OCI-LY3 (cell line): ENCODE data around the gene HOXA4.

Experiments
- H2AFZ ChIP-seq: fragments of 200-600, 300-600 bp; shearing (Covaris generic); 2 replicates; pipeline ENCODE4 v1.6.0; 2014; ENCODE audit warnings: antibody characterized with exemption, low read depth, low read length
- H3K27ac ChIP-seq: fragments of 200-600, 300-600 bp; sonication (generic); 2 replicates; pipeline ENCODE4 v1.5.1; 2014; ENCODE audit warnings: mild to moderate bottlenecking, low read length, moderate library complexity, mixed read lengths
- H3K27me3 ChIP-seq: fragments of 200-600, 300-600 bp; sonication (generic); 2 replicates; pipeline ENCODE4 v1.6.1; 2014; ENCODE audit warnings: low read depth, low read length, mixed read lengths
- H3K36me3 ChIP-seq: fragments of 200-600, 300-600 bp; sonication (generic); replicated peaks from 2 replicates; pipeline ENCODE3; 2014; ENCODE audit warnings: low read depth, low read length, mixed read lengths
- H3K4me1 ChIP-seq: fragments of 300-600, 200-600 bp; sonication (generic); 2 replicates; pipeline ENCODE4 v1.6.1; 2014; ENCODE audit warnings: low read length, mixed read lengths
- H3K4me2 ChIP-seq: fragments of 200-600, 300-600 bp; sonication (generic); 2 replicates; pipeline ENCODE4 v1.6.1; 2014; ENCODE audit warnings: low read length, mixed read lengths
- H3K4me3 ChIP-seq: fragments of 300-600, 200-600 bp; sonication (generic); 2 replicates; pipeline ENCODE4 v1.5.1; 2014; ENCODE audit warnings: antibody characterized with exemption, mild to moderate bottlenecking, low read length, moderate library complexity
- H3K79me2 ChIP-seq: fragments of 300-600, 200-600 bp; shearing (Covaris generic); 2 replicates; pipeline ENCODE4 v1.6.1; 2014; ENCODE audit warnings: mild to moderate bottlenecking, low read length, mixed read lengths
- H3K9ac ChIP-seq: fragments of 300-600, 200-600 bp; shearing (Covaris generic); 2 replicates; pipeline ENCODE4 v1.6.0; 2014; ENCODE audit warnings: mild to moderate bottlenecking, low read length, moderate library complexity
- H3K9me3 ChIP-seq: fragments of 200-600, 300-600 bp; shearing (Covaris generic); 2 replicates; pipeline ENCODE4 v1.6.1; 2014; ENCODE audit warnings: low read length, mixed read lengths; ENCODE audit not compliant: insufficient read depth
- H4K20me1 ChIP-seq: fragments of 200-600, 300-600 bp; sonication (generic); 2 replicates; pipeline ENCODE4 v1.6.1; 2016; ENCODE audit warnings: low read length, mixed read lengths; ENCODE audit not compliant: insufficient read depth
- EZH2phosphoT487 ChIP-seq: fragments of 200-600 bp; shearing (Covaris generic); IDR thresholded peaks from 2 replicates; pipeline ENCODE4 v1.6.1; 2018; ENCODE audit warnings: antibody characterized with exemption, mixed run types, low read depth
- TF ChIP-seq, protein P1 (sequence below): fragments of 200-600, 300-600 bp; sonication (generic); IDR thresholded peaks from 2 replicates; pipeline ENCODE4 v1.5.1; 2014; ENCODE audit warnings: antibody characterized with exemption, low read length, low read depth

The HOXA4 gene

DNA sequence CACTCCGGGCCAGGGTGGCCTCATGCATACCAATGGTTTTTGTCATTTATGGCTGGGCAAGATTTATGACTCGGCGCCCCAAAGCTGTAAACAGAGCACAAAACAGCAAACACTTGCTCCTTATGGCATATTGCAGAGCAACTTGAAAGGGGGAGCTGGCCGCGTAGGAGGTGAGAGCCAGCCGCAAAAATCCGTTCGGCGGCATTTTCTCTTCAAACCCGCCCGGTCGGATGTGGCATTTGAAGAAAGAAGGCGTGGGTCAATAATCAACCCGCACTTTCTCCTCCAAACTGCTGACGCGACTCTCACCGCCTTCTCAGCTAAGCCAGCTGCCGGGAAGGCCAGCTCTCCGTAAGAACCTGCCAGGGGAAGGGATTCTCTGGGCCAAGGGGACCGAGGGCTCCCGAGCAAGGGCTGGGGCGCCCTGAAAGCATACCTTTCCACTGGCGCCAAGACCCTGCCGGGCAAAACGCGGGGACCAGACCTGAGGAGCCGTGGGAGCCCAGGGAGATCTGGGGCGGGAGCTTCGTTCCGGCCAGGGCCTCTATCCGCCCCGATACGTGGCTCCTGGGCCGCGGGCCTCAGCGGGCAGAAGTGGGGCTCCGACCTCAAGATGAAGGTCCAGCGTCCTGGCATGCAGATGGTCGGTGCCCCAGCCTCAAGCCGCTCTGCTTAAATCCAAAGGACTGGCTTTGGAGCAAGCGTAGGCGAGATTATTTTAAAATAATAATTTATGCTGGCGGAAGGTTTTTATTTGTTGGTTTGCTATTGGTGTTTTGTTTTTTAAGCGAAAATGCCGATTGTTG lies 15.1 kb downstream of the HOXA4 start:
- Histone ChIP-seq H3K4me2 (no peak overlapping the region), H2AFZ (no peak overlapping the region), H4K20me1 (no peaks in the 10 kb centered on the region), H3K4me1 (no peaks in the 10 kb centered on the region), H3K4me3 (no peak overlapping the region), H3K79me2 (no peaks in the 10 kb centered on the region), H3K36me3 (no peaks in the 10 kb centered on the region), H3K9me3 (no peaks in the 10 kb centered on the region), H3K27me3 (no peaks in the 10 kb centered on the region), H3K9ac (no peak overlapping the region), H3K27ac (no peak overlapping the region)
- TF ChIP-seq, protein P1, sequence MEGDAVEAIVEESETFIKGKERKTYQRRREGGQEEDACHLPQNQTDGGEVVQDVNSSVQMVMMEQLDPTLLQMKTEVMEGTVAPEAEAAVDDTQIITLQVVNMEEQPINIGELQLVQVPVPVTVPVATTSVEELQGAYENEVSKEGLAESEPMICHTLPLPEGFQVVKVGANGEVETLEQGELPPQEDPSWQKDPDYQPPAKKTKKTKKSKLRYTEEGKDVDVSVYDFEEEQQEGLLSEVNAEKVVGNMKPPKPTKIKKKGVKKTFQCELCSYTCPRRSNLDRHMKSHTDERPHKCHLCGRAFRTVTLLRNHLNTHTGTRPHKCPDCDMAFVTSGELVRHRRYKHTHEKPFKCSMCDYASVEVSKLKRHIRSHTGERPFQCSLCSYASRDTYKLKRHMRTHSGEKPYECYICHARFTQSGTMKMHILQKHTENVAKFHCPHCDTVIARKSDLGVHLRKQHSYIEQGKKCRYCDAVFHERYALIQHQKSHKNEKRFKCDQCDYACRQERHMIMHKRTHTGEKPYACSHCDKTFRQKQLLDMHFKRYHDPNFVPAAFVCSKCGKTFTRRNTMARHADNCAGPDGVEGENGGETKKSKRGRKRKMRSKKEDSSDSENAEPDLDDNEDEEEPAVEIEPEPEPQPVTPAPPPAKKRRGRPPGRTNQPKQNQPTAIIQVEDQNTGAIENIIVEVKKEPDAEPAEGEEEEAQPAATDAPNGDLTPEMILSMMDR, result no peak
- TF ChIP-seq EZH2phosphoT487, result no peak

GRCh38 chr7:27114881-27115220 lies 15.7 kb downstream of the HOXA4 start:
- Histone ChIP-seq H3K36me3 (no peaks in the 10 kb centered on the region), H3K4me1 (no peaks in the 10 kb centered on the region), H2AFZ (no peak overlapping the region), H3K27me3 (no peaks in the 10 kb centered on the region), H3K4me2 (no peak overlapping the region), H3K9me3 (no peaks in the 10 kb centered on the region), H4K20me1 (no peaks in the 10 kb centered on the region), H3K4me3 (no peak overlapping the region), H3K9ac (no peak overlapping the region), H3K27ac (no peak overlapping the region), H3K79me2 (no peaks in the 10 kb centered on the region)
- no peak for TF ChIP-seq EZH2phosphoT487
- TF ChIP-seq, protein P1, result no peak

DNA sequence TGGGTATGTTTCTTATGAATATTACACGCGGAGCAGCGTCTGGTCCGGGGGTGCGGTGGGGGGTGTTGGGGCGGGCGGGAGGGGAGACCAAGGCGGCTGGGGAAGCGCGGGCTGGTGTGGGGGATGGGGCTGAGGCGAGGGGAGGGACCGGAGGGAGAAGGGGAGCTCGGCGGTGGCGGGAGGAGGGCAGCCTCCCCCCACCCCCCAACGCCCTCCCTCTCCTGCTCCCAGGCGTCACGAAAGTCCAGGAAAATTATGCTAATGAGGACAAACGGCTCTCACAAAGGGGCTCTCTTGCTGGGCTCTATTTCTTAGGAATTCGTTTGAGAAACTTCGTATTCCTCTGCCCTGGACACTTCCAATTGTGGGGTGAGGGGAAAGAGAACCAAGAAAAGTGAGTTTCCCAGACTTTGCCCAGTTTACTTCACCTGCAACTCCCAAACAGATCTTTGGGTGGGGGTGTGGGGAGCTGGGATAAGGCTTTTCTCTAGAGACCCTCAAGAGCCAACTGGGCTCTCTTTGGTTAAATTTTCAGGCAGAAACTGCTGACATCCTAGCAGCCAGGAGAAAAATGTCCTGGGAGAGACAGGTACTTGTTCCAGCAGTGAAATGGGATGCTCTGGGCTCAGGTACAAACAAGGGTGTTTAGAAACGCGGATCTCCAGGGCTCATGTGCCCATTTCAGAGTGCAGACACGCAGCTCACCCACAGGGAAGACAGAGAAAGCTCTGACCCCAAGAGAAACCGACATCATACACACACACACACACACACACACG lies 16.4 kb downstream of the HOXA4 start:
- Histone ChIP-seq H3K36me3 (no peaks in the 10 kb centered on the region), H3K79me2 (no peaks in the 10 kb centered on the region), H3K4me3 (no peak overlapping the region), H3K27me3 (no peaks in the 10 kb centered on the region), H3K27ac (no peak overlapping the region), H3K4me2 (no peak overlapping the region), H4K20me1 (no peaks in the 10 kb centered on the region), H2AFZ (no peak overlapping the region), H3K9ac (no peak overlapping the region), H3K4me1 (no peaks in the 10 kb centered on the region), H3K9me3 (no peaks in the 10 kb centered on the region)
- TF ChIP-seq, protein P1, result no peak
- TF ChIP-seq EZH2phosphoT487, result no peak
